ENCODE measurements around the gene RAI2.

DNA sequence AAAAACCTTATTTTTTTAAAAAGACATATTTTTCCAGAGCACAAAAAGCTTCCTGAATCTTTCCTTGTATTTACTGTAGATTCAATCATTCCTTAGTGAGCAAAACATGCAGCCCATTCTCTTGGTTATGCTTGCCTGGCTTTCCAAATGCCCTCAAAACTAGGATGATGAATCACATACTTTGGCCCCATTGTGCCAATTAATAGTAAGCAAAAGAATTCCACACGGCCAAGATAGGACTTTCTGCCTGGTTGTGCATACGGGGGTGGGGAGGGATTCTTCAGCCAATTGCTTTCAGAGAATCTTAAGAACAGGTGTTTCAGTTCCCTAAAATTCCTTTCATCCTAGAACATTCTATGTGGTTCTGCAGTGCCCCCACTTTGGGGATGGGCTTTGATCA lies 7.0 kb downstream of the RAI2 start:
- no peak for TF ChIP-seq POLR2A (IDR thresholded peaks at IDR 0.05)
- TF ChIP-seq, protein P1, sequence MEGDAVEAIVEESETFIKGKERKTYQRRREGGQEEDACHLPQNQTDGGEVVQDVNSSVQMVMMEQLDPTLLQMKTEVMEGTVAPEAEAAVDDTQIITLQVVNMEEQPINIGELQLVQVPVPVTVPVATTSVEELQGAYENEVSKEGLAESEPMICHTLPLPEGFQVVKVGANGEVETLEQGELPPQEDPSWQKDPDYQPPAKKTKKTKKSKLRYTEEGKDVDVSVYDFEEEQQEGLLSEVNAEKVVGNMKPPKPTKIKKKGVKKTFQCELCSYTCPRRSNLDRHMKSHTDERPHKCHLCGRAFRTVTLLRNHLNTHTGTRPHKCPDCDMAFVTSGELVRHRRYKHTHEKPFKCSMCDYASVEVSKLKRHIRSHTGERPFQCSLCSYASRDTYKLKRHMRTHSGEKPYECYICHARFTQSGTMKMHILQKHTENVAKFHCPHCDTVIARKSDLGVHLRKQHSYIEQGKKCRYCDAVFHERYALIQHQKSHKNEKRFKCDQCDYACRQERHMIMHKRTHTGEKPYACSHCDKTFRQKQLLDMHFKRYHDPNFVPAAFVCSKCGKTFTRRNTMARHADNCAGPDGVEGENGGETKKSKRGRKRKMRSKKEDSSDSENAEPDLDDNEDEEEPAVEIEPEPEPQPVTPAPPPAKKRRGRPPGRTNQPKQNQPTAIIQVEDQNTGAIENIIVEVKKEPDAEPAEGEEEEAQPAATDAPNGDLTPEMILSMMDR (IDR thresholded peaks at IDR 0.05), result no peak
